Stimulated activated CD8-positive, alpha-beta memory T cell treated with anti-CD3 and anti-CD28 coated beads, Interleukin-12 subunit alpha, Interleukin-12 subunit beta, amount 100 ng/mL, for 24 hours (primary cell): Measurements from ENCODE around the gene CCDC18.
"Not testable (repeated sequence)": the region's sequence is repeated elsewhere in the genome, so short reads cannot be mapped to it uniquely, and the experiment has no call there.

Source experiments
- DNase-seq: peaks from one replicate; pipeline ENCODE4 v3.0.0-alpha.2; 2020; ENCODE audit errors: extremely low read depth

The CCDC18 gene

GRCh38 chr1:93237021-93237420, 56.5 kb downstream of the CCDC18 start:
- DNase-seq = no peak

GRCh38 chr1:93238425-93238824, 57.9 kb downstream of the CCDC18 start:
- DNase-seq = no peak

- no peak for DNase-seq
Observed at GRCh38 chr1:93239863-93240262, 59.3 kb downstream of the CCDC18 start.

GRCh38 chr1:93243233-93243632, 62.7 kb downstream of the CCDC18 start:
- DNase-seq = not testable (repeated sequence)

- DNase-seq = no peak
Observed at GRCh38 chr1:93244298-93245069, 64.0 kb downstream of the CCDC18 start.

GRCh38 chr1:93251966-93252365, 71.4 kb downstream of the CCDC18 start:
- no peak for DNase-seq

- no peak for DNase-seq
Observed at GRCh38 chr1:93252598-93252997, 72.1 kb downstream of the CCDC18 start.

- DNase-seq = no peak
Observed at GRCh38 chr1:93253516-93253915, 73.0 kb downstream of the CCDC18 start.

GRCh38 chr1:93255222-93256079, 74.9 kb downstream of the CCDC18 start:
- no peak for DNase-seq

GRCh38 chr1:93256433-93256832, 75.9 kb downstream of the CCDC18 start:
- DNase-seq = no peak

- DNase-seq = no peak
Observed at GRCh38 chr1:93257889-93258288, 77.4 kb downstream of the CCDC18 start.

GRCh38 chr1:93260726-93261125, 80.2 kb downstream of the CCDC18 start:
- DNase-seq = not testable (repeated sequence)

GRCh38 chr1:93262645-93263044, 82.1 kb downstream of the CCDC18 start:
- DNase-seq = no peak

- not testable (repeated sequence) for DNase-seq
Observed at GRCh38 chr1:93268888-93269287, 88.4 kb downstream of the CCDC18 start.

GRCh38 chr1:93275262-93275633, 94.7 kb downstream of the CCDC18 start:
- DNase-seq = not testable (repeated sequence)

GRCh38 chr1:93275634-93276295, 95.2 kb downstream of the CCDC18 start:
- no peak for DNase-seq

GRCh38 chr1:93277530-93277929, 97.0 kb downstream of the CCDC18 start:
- DNase-seq = not testable (repeated sequence)

- DNase-seq = no peak
Observed at GRCh38 chr1:93283496-93283895, 103.0 kb downstream of the CCDC18 start.

- no peak for DNase-seq
Observed at GRCh38 chr1:93288558-93288957, 108.0 kb downstream of the CCDC18 start.

GRCh38 chr1:93296555-93297154, 116.1 kb downstream of the CCDC18 start:
- no peak for DNase-seq

- no peak for DNase-seq
Observed at GRCh38 chr1:93301131-93301530, 120.6 kb downstream of the CCDC18 start.

GRCh38 chr1:93302078-93302477, 121.6 kb downstream of the CCDC18 start:
- no peak for DNase-seq
